SK-N-SH (cell line): ENCODE results near the gene TRAPPC3. TPM values are rescaled to one million over a fixed set of nuclear protein-coding genes. Genes with fewer than 3 reads are reported as not detected.

ENCODE experiments used
- CTCF ChIA-PET: fragments of 300-600, 350-600 bp; formaldehyde crosslinking; extraction: SDS; loops from one replicate; lab custom pipeline; 2021; lab: Yijun Ruan, JAX
- POLR2A ChIA-PET: fragments of 350-600 bp; sonication (Branson Sonifier 250); formaldehyde crosslinking; extraction: SDS; loops from one replicate; lab custom pipeline; 2020; ENCODE audit warnings: antibody characterized with exemption, inconsistent platforms; lab: Yijun Ruan, JAX
- DNase-seq: peaks from one replicate; pipeline ENCODE4 v3.0.0; 2012
- H2AFZ ChIP-seq: fragments of 200-600 bp; sonication (generic); 2 replicates; pipeline ENCODE4 v1.8.1; 2016; ENCODE audit warnings: antibody characterized with exemption, mild to moderate bottlenecking, low read depth
- H3F3A ChIP-seq: fragments of 200-600 bp; sonication (generic); replicated peaks from 2 replicates; pipeline ENCODE3; 2016; ENCODE audit warnings: antibody characterized with exemption, mild to moderate bottlenecking; ENCODE audit not compliant: insufficient read depth
- H3K27ac ChIP-seq, 2 experiments: fragments of 200-500 bp in 1 of 2; fragments of 200-600 bp in 1 of 2; sonication (Bioruptor generic) in 1 of 2; sonication (generic), shearing (Covaris generic) in 1 of 2; 2 replicates each; pipeline versions ENCODE4 v1.5.1 to v1.6.1; 2014 to 2016; ENCODE audit warnings: low read depth in 2 of 2, inconsistent platforms in 1 of 2, low read length in 1 of 2, mild to moderate bottlenecking in 1 of 2, mixed read lengths in 1 of 2
- H3K27me3 ChIP-seq: fragments of 200-600 bp; sonication (generic), shearing (Covaris generic); 2 replicates; pipeline ENCODE4 v1.6.1; 2016; ENCODE audit warnings: mixed run types; ENCODE audit not compliant: insufficient read depth
- H3K36me3 ChIP-seq, 2 experiments: fragments of 200-500 bp in 1 of 2; fragments of 200-600 bp in 1 of 2; sonication (Bioruptor generic) in 1 of 2; sonication (generic) in 1 of 2; replicated peaks in 1 of 2; 2 replicates each; pipeline versions ENCODE3 to v1.5.1; 2014 to 2016; ENCODE audit warnings: low read length in 1 of 2, mild to moderate bottlenecking in 1 of 2; ENCODE audit not compliant: insufficient read depth in 2 of 2, control insufficient read depth in 1 of 2
- H3K4me1 ChIP-seq, 2 experiments: fragments of 200-500 bp in 1 of 2; fragments of 200-600 bp in 1 of 2; sonication (Bioruptor generic) in 1 of 2; sonication (generic), shearing (Covaris generic) in 1 of 2; 2 replicates each; pipeline versions ENCODE4 v1.5.1 to v1.6.1; 2014 to 2016; ENCODE audit warnings: low read depth in 1 of 2, low read length in 1 of 2, mixed run types in 1 of 2; ENCODE audit not compliant: insufficient read depth in 2 of 2, control insufficient read depth in 1 of 2
- H3K4me2 ChIP-seq: fragments of 200-600 bp; sonication (generic), shearing (Covaris generic); 2 replicates; pipeline ENCODE4 v1.6.1; 2017; ENCODE audit warnings: mixed run types
- H3K4me3 ChIP-seq, 2 experiments: fragments of 200-500 bp in 1 of 2; fragments of 200-600 bp in 1 of 2; sonication (Bioruptor generic) in 1 of 2; sonication (generic), shearing (Covaris generic) in 1 of 2; 2 replicates each; pipeline versions ENCODE4 v1.5.1 to v1.8.1; 2014 to 2016; ENCODE audit warnings: low read depth in 2 of 2, inconsistent platforms in 1 of 2, low read length in 1 of 2, mild to moderate bottlenecking in 1 of 2, mixed read lengths in 1 of 2, moderate library complexity in 1 of 2
- H3K79me2 ChIP-seq: fragments of 200-600 bp; sonication (generic); 2 replicates; pipeline ENCODE4 v1.8.1; 2017; ENCODE audit warnings: mild to moderate bottlenecking; ENCODE audit not compliant: insufficient read depth
- H3K9ac ChIP-seq: fragments of 200-600 bp; sonication (generic); 2 replicates; pipeline ENCODE4 v1.6.1; 2017; ENCODE audit warnings: mixed run types
- H3K9me2 ChIP-seq: fragments of 200-600 bp; sonication (generic); 2 replicates; pipeline ENCODE4 v1.6.1; 2017; ENCODE audit warnings: mixed run types
- H3K9me3 ChIP-seq: fragments of 200-600 bp; sonication (generic); 2 replicates; pipeline ENCODE4 v1.6.1; 2017; ENCODE audit warnings: mixed run types, mild to moderate bottlenecking, moderate library complexity
- H4K20me1 ChIP-seq: fragments of 200-600 bp; sonication (generic); 2 replicates; pipeline ENCODE4 v1.6.1; 2017; ENCODE audit warnings: mild to moderate bottlenecking, mixed run types; ENCODE audit not compliant: insufficient read depth
- ELF1 ChIP-seq: IDR thresholded peaks from 2 replicates; pipeline ENCODE4 v1.4.0; 2012
- FOXJ3 ChIP-seq: sonication (generic); formaldehyde crosslinking; IDR thresholded peaks from 2 replicates; pipeline ENCODE4 v1.5.1; 2020; ENCODE audit warnings: mild to moderate bottlenecking, missing genetic modification reagents
- FOXM1 ChIP-seq: IDR thresholded peaks from 2 replicates; pipeline ENCODE4 v1.4.0; 2012; ENCODE audit warnings: low read depth, mild to moderate bottlenecking
- GABPA ChIP-seq: IDR thresholded peaks from 2 replicates; pipeline ENCODE4 v1.4.0; 2012; ENCODE audit warnings: low read depth, mild to moderate bottlenecking
- GATA2 ChIP-seq: sonication (generic); formaldehyde crosslinking; IDR thresholded peaks from 2 replicates; pipeline ENCODE4 v1.5.0; 2020; ENCODE audit warnings: mild to moderate bottlenecking, missing genetic modification reagents
- IRF3 ChIP-seq: fragments of 150-350 bp; IDR thresholded peaks from 2 replicates; pipeline ENCODE4 v1.6.1; 2016; ENCODE audit warnings: mild to moderate bottlenecking, low read depth, low read length
- JUND ChIP-seq: IDR thresholded peaks from 2 replicates; pipeline ENCODE4 v1.4.0; 2012
- MAX ChIP-seq: IDR thresholded peaks from 2 replicates; pipeline ENCODE4 v1.4.0; 2012; ENCODE audit warnings: low read depth
- MEF2A ChIP-seq: IDR thresholded peaks from 2 replicates; pipeline ENCODE4 v1.4.0; 2012; ENCODE audit warnings: low read depth, borderline replicate concordance
- NRF1 ChIP-seq: IDR thresholded peaks from 2 replicates; pipeline ENCODE4 v1.6.1; 2012; ENCODE audit warnings: low read depth, mild to moderate bottlenecking, low read length
- PBX3 ChIP-seq: IDR thresholded peaks from 2 replicates; pipeline ENCODE4; 2012
- RAD21 ChIP-seq: IDR thresholded peaks from 2 replicates; pipeline ENCODE4 v1.6.1; 2012; ENCODE audit warnings: mild to moderate bottlenecking, low read length
- SIN3A ChIP-seq: IDR thresholded peaks from 2 replicates; pipeline ENCODE4 v1.6.1; 2012; ENCODE audit warnings: low read depth, mild to moderate bottlenecking, low read length, moderate library complexity, borderline replicate concordance
- TAF1 ChIP-seq: IDR thresholded peaks from 2 replicates; pipeline ENCODE4 v1.6.1; 2012; ENCODE audit warnings: low read depth, mild to moderate bottlenecking, low read length, moderate library complexity, borderline replicate concordance
- TCF12 ChIP-seq: IDR thresholded peaks from 2 replicates; pipeline ENCODE4 v1.4.0; 2012
- USF2 ChIP-seq: fragments of 150-350 bp; IDR thresholded peaks from 2 replicates; pipeline ENCODE4 v1.6.1; 2017; ENCODE audit warnings: antibody characterized with exemption, low read length, low read depth, borderline replicate concordance
- WGBS: methylation state at CpG from one replicate; pipeline ENCODE4 v1.1.6; 2017; ENCODE audit warnings: low lambda C conversion rate; 5-methylcytosine and 5-hydroxymethylcytosine counted together
- polyA plus RNA-seq, 3 experiments: library from polyadenylated mRNA; depleted of rRNA; stranded (reverse); fragments of >200 nt; gene quantifications; 2 replicates each; pipeline ENCODE4 v1.2.3, GENCODE V29; 2012
- TF ChIP-seq, protein P1 (sequence below): fragments of 200-600 bp; sonication (generic); IDR thresholded peaks from 2 replicates; pipeline ENCODE4 v1.6.1; 2017; ENCODE audit warnings: antibody characterized with exemption, mild to moderate bottlenecking, moderate library complexity

Gene TRAPPC3
- polyA plus RNA-seq, 1 of the 3 experiments (the other 2 are of a cell fraction) = 149 TPM

- peaks cover 100% of the 10 kb centered on the region for H3K79me2 ChIP-seq
- no peak for TF ChIP-seq PBX3
- TF ChIP-seq IRF3 = no peak
- no peak for TF ChIP-seq RAD21
- TF ChIP-seq FOXM1 = no peak
- TF ChIP-seq GABPA = no peak
- TF ChIP-seq NRF1 = no peak
- H3K27ac ChIP-seq = 0 out of 4 replicates have a peak overlapping the region, but pooled peaks of 1 of the 2 experiments have one; percentile 5
- peaks cover 100% of the 10 kb centered on the region for H4K20me1 ChIP-seq
- peaks cover 11 to 27% of the 10 kb centered on the region in 2 experiments for H3K36me3 ChIP-seq
- H2AFZ ChIP-seq = no peak overlapping the region
- no peaks in the 10 kb centered on the region for H3K27me3 ChIP-seq
- H3F3A ChIP-seq = peaks cover 10% of the 10 kb centered on the region
- no peak overlapping the region for H3K4me3 ChIP-seq
- ChIA-PET POLR2A (no interaction called here), CTCF (interaction anchor here (0.8 to 4.8 kb wide), 5 partner anchors 12 to 264 kb away, joined by 3 to 49 read pairs (median 11); partner anchors contain the start of gene TRAPPC3)
- no peaks in the 10 kb centered on the region for H3K9me2 ChIP-seq
- H3K9ac ChIP-seq = no peak overlapping the region
- 78% methylated on average over 1 of the region's 1 CpG for WGBS
- H3K4me2 ChIP-seq = no peak overlapping the region
- peaks cover 38 to 40% of the 10 kb centered on the region in 2 experiments for H3K4me1 ChIP-seq
- no peak for DNase-seq
- no peaks in the 10 kb centered on the region for H3K9me3 ChIP-seq
Observed at GRCh38 chr1:36162680-36163239, 13.5 kb upstream of the TRAPPC3 start.

DNA sequence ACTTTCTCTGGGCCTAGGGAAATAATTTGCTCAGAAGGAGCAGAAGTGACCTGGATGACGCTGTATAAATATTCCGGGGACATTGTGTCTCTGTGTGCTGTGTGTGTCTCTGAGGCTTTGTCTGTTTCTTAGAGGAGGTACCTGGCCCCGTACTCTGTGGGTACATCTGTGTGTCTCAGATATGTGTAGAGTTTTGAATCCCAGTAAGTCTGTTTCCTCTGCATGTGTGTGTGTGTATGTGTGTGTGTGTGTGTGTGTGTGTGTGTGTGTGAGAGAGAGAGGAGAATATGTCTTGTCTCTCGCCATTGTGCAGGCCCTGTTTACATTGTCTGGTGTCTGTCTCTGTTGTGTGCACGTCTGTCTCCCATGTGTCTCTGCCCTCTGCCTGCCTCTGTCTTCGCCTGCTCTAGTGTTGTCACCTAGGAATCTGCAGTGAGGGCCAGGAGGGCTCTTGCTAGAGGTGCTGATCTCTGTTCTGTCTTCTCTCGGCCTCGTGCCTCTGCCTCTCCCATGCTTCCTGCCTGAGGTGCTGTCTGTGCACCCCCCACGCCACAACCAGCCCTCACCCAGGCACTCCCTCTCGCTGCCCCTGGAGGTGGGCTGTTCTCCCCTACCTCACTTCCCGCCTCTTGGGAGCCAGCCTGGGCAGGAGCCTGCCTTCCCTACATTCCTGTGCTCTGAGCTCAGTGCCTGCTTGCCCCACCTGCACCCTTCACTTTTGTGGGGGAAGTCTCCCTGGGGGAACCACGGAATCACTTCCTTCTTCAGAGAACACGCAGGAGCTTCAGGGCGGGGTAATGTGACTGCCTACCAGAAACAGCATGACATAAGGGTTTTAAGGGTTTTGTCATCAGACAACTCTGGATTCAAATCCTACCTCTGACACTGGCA is 12.6 kb upstream of the TRAPPC3 start:
- no peaks in the 10 kb centered on the region for H3K9me3 ChIP-seq
- peaks cover 99% of the 10 kb centered on the region for H4K20me1 ChIP-seq
- peak overlapping the region; percentile 98 for H3K4me2 ChIP-seq
- peaks cover 10% of the 10 kb centered on the region for H3F3A ChIP-seq
- H3K36me3 ChIP-seq = peaks cover 8 to 24% of the 10 kb centered on the region in 2 experiments
- TF ChIP-seq RAD21 (no peak), TCF12 (no peak), FOXM1 (no peak), ELF1 (no peak), IRF3 (no peak), USF2 (no peak), FOXJ3 (CRISPR knock-in tag) (no peak), MEF2A (no peak), SIN3A (no peak), GATA2 (no peak), TAF1 (no peak), JUND (no peak), MAX (no peak)
- TF ChIP-seq, protein P1, sequence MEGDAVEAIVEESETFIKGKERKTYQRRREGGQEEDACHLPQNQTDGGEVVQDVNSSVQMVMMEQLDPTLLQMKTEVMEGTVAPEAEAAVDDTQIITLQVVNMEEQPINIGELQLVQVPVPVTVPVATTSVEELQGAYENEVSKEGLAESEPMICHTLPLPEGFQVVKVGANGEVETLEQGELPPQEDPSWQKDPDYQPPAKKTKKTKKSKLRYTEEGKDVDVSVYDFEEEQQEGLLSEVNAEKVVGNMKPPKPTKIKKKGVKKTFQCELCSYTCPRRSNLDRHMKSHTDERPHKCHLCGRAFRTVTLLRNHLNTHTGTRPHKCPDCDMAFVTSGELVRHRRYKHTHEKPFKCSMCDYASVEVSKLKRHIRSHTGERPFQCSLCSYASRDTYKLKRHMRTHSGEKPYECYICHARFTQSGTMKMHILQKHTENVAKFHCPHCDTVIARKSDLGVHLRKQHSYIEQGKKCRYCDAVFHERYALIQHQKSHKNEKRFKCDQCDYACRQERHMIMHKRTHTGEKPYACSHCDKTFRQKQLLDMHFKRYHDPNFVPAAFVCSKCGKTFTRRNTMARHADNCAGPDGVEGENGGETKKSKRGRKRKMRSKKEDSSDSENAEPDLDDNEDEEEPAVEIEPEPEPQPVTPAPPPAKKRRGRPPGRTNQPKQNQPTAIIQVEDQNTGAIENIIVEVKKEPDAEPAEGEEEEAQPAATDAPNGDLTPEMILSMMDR = no peak
- H3K9me2 ChIP-seq = no peaks in the 10 kb centered on the region
- WGBS = 69% methylated on average over 14 of the region's 14 CpGs
- no peaks in the 10 kb centered on the region for H3K27me3 ChIP-seq
- H3K9ac ChIP-seq = peak overlapping the region; percentile 80
- H2AFZ ChIP-seq = no peak overlapping the region
- peak overlapping the region; percentile 81 to 83 for H3K27ac ChIP-seq
- peaks cover 35 to 44% of the 10 kb centered on the region in 2 experiments for H3K4me1 ChIP-seq
- H3K79me2 ChIP-seq = peaks cover 100% of the 10 kb centered on the region
- POLR2A ChIA-PET = interaction anchor here (0.9 to 2.3 kb wide), 4 partner anchors 9 to 21 kb away, joined by 3 to 5 read pairs (median 5); no protein-coding TSS in a partner anchor
- DNase-seq = no peak
- peak overlapping the region; percentile 47 to 72; a peak in 3 of 4 replicates for H3K4me3 ChIP-seq
- CTCF ChIA-PET = interaction anchor here (0.6 to 4.8 kb wide), 13 partner anchors 7 to 517 kb away, joined by 3 to 49 read pairs (median 4); partner anchors contain the start of gene TRAPPC3
